ENCODE data around the gene HOXA6.

HOXA6 gene

DNA sequence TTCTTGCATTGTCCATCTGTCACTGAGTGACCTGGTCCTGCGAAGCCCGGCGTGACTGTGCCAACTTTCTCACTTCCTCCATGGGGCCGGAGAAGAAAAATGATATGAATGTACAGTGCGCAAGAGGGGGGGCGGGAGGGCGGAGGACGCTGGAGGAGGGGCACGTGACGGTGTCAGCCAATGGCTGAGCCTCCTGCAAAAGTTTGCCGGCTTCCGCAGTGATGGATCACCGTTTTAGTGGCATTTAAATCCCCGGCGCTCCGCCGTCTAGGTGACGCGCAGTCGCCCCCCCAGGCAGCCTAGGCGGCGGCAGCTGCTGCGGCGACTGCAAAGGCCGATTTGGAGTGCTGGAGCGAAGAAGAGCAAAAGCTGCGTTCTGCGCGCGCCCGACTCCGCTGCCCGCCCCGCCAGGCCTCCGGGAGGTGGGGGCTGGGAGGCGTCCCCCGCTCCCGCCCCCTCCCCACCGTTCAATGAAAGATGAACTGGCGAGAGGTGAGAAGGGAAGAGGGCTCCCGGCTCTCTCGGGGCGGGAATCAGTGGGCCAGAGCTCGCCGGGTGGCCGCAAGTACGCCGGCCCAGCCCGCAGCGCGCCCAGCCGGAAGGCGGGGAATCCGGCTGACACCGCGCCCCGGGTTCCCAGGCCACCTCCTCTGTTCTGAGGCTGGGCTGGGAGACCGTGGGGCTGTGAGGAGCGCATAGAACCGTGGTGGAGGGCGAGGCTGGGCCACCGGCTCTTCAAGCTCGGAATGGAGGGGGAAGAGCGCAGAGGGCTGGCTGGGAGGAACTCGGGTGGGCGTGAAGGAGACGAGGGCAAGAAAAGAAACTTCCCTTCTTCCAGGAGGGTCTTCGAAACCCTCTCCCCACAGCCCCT is 51.4 kb downstream of the HOXA6 start, which contains the start of gene HOXA1:
Gene HOXA1, minus strand, starts transcription at position 104 of the 871 bp plus-strand sequence. Its CDS starts 88 bp downstream, at position 16.
- DNase-seq, result peak; percentile 83 to 87
